Measurements from ENCODE around the gene GABARAPL1. TPM values are rescaled to one million over a fixed set of nuclear protein-coding genes. Genes with fewer than 3 reads are reported as not detected.
A peak's percentile ranks its signal among the peaks of the same experiment; 100 is the strongest.

GABARAPL1 gene
- total RNA-seq, 1 donor from 2014 or later = 114 TPM

GRCh38 chr12:10241290-10241689, 28.6 kb downstream of the GABARAPL1 start:
- H3K27me3 ChIP-seq = no peaks in the 10 kb centered on the region
- no peaks in the 10 kb centered on the region for H3K9me3 ChIP-seq
- no peak overlapping the region for H3K4me3 ChIP-seq
- H3K4me1 ChIP-seq = no peaks in the 10 kb centered on the region
- intact Hi-C loops (cut with DNase I) = no loop called here
- no peak for TF ChIP-seq CTCF (IDR thresholded peaks at IDR 0.05)
- no peak overlapping the region for H3K27ac ChIP-seq
- DNase-seq = no peak
- no peak for ATAC-seq
- H3K36me3 ChIP-seq = no peaks in the 10 kb centered on the region

GRCh38 chr12:10241727-10242126, 29.1 kb downstream of the GABARAPL1 start:
- intact Hi-C loops (cut with DNase I) = no loop called here
- no peak for ATAC-seq

GRCh38 chr12:10242539-10242938, 29.9 kb downstream of the GABARAPL1 start:
- H3K27ac ChIP-seq = no peak overlapping the region
- H3K4me3 ChIP-seq = no peak overlapping the region
- ATAC-seq (no peak), DNase-seq (no peak)
- H3K36me3 ChIP-seq = no peaks in the 10 kb centered on the region
- no peaks in the 10 kb centered on the region for H3K4me1 ChIP-seq
- H3K9me3 ChIP-seq = no peaks in the 10 kb centered on the region
- intact Hi-C loops (cut with DNase I) = no loop called here
- H3K27me3 ChIP-seq = no peaks in the 10 kb centered on the region
- no peak for TF ChIP-seq CTCF (IDR thresholded peaks at IDR 0.05)

More at GRCh38 chr12:10241727-10242126, 29.1 kb downstream of the GABARAPL1 start:
- Histone ChIP-seq H3K27me3 (no peaks in the 10 kb centered on the region), H3K27ac (no peak overlapping the region), H3K36me3 (no peaks in the 10 kb centered on the region), H3K4me3 (no peak overlapping the region), H3K4me1 (no peaks in the 10 kb centered on the region), H3K9me3 (no peaks in the 10 kb centered on the region)
- no peak for DNase-seq
- no peak for TF ChIP-seq CTCF (IDR thresholded peaks at IDR 0.05)

- H3K4me1 ChIP-seq = no peaks in the 10 kb centered on the region
- H3K9me3 ChIP-seq = no peaks in the 10 kb centered on the region
- H3K4me3 ChIP-seq = peak overlapping the region; percentile 9
- H3K36me3 ChIP-seq = no peaks in the 10 kb centered on the region
- ATAC-seq (peak; percentile 42), DNase-seq (no peak)
- no peak for TF ChIP-seq CTCF (IDR thresholded peaks at IDR 0.05)
- intact Hi-C loops (cut with DNase I) = no loop called here
- H3K27ac ChIP-seq = no peak overlapping the region
- H3K27me3 ChIP-seq = no peaks in the 10 kb centered on the region
Measured at GRCh38 chr12:10243818-10244520, 31.3 kb downstream of the GABARAPL1 start.

- Histone ChIP-seq H3K9me3 (no peaks in the 10 kb centered on the region), H3K36me3 (no peaks in the 10 kb centered on the region), H3K4me1 (no peaks in the 10 kb centered on the region), H3K4me3 (no peak overlapping the region), H3K27ac (no peak overlapping the region), H3K27me3 (no peaks in the 10 kb centered on the region)
- no peak for TF ChIP-seq CTCF (IDR thresholded peaks at IDR 0.05)
- no peak for DNase-seq
- ATAC-seq = no peak
- intact Hi-C loops (cut with DNase I) = no loop called here
Measured at GRCh38 chr12:10247436-10248058, 34.9 kb downstream of the GABARAPL1 start.
